Transverse colon (tissue), 4 donors: ENCODE data around the gene IL17B.

Experiments used
- CTCF ChIP-seq, 5 experiments: fragments of 200-600 bp in 3 of 5; fragments of 450-650 bp in 2 of 5; sonication (generic) in 3 of 5; IDR thresholded peaks; 1 replicate in 2 of 5; 2 replicates in 3 of 5; pipeline ENCODE4 v1.5.1; 2016 to 2017; ENCODE audit warnings: antibody characterized with exemption in 5 of 5, inconsistent platforms in 3 of 5, mild to moderate bottlenecking in 2 of 5, moderate library complexity in 1 of 5
- POLR2AphosphoS5 ChIP-seq, 3 donors: sonication (generic); formaldehyde crosslinking; IDR thresholded peaks; one replicate each; pipeline ENCODE4 v1.6.1; 2016; ENCODE audit warnings: antibody characterized with exemption in 3 of 3

- no peak for TF ChIP-seq CTCF (IDR thresholded peaks at IDR 0.05)
- TF ChIP-seq POLR2AphosphoS5 (IDR thresholded peaks at IDR 0.05) = no peak
These were observed 28.5 kb upstream of the IL17B start for GRCh38 chr5:149407323-149408251.
